GM12878 (cell line): ENCODE results near the gene BLOC1S5. TPM values are rescaled to one million over a fixed set of nuclear protein-coding genes. Genes with fewer than 3 reads are reported as not detected.

Experiments used
- ATAC-seq: fragments of 200-7000 bp; cut with Tn5 transposase; 3 replicates; pipeline ENCODE4 v1.9.1; 2020; ENCODE audit warnings: mild to moderate bottlenecking, moderate library complexity
- BruUV-seq: library from RNA; stranded (reverse); fragments of 400-500 nt; replicated peaks from 2 replicates; lab custom pipeline; 2021; lab: Mats Ljungman, UMichigan
- CTCF ChIA-PET: fragments of 300-600 bp; sonication (Branson Sonifier 250); formaldehyde crosslinking; extraction: SDS; loops from one replicate; lab custom pipeline; 2021; ENCODE audit warnings: inconsistent platforms; lab: Yijun Ruan, JAX
- POLR2A ChIA-PET: fragments of 350-600 bp; formaldehyde crosslinking; extraction: SDS; loops from one replicate; lab custom pipeline; 2021; ENCODE audit warnings: inconsistent platforms; lab: Charles Lee
- RAD21 ChIA-PET: fragments of 300-600 bp; sonication (Branson Sonifier 250); formaldehyde crosslinking; loops from one replicate; lab custom pipeline; 2023; ENCODE audit warnings: antibody characterized with exemption; ENCODE audit not compliant: unreplicated experiment; lab: Charles Lee
- SMC1A ChIA-PET: fragments of 300-600 bp; sonication (Branson Sonifier 250); formaldehyde crosslinking; loops from one replicate; lab custom pipeline; 2023; ENCODE audit not compliant: unreplicated experiment, uncharacterized antibody; lab: Charles Lee
- DNase-seq: peaks from one replicate; pipeline ENCODE4 v3.0.0-alpha.2; 2011; ENCODE audit warnings: low read depth, low spot score
- FAIRE-seq: peaks from 3 replicates; lab custom pipeline; 2011; peaks lifted over from hg19 to GRCh38; lab: Jason Lieb, UNC
- H2AFZ ChIP-seq: 2 replicates; pipeline ENCODE4 v1.6.0; 2011; ENCODE audit warnings: low read depth, low read length, control low read depth; ENCODE audit not compliant: control insufficient read depth
- H3K27ac ChIP-seq: 2 replicates; pipeline ENCODE4 v1.5.1; 2011; ENCODE audit warnings: control low read depth; ENCODE audit not compliant: control insufficient read depth, insufficient read depth
- H3K27me3 ChIP-seq, 2 experiments: replicated peaks in 1 of 2; 2 replicates each; pipeline versions ENCODE4 v1.6.0 to v1.6.1; 2011; ENCODE audit warnings: low read length in 1 of 2; ENCODE audit not compliant: control insufficient read depth in 2 of 2, insufficient read depth in 2 of 2
- H3K36me3 ChIP-seq, 2 experiments: 2 replicates each; pipeline ENCODE4 v1.5.1; 2011; ENCODE audit warnings: low read length in 1 of 2; ENCODE audit not compliant: control insufficient read depth in 2 of 2, insufficient read depth in 2 of 2
- H3K4me1 ChIP-seq: 2 replicates; pipeline ENCODE4 v1.6.1; 2011; ENCODE audit warnings: mild to moderate bottlenecking, low read length, moderate library complexity, mixed read lengths; ENCODE audit not compliant: control insufficient read depth, insufficient read depth
- H3K4me2 ChIP-seq: 2 replicates; pipeline ENCODE4 v1.6.0; 2011; ENCODE audit warnings: control low read depth; ENCODE audit not compliant: control insufficient read depth, insufficient read depth
- H3K4me3 ChIP-seq: fragments of 200-600 bp; sonication (generic); 2 replicates; pipeline ENCODE4 v1.5.1; 2016
- H3K79me2 ChIP-seq: 2 replicates; pipeline ENCODE4 v1.6.0; 2011; ENCODE audit warnings: low read length; ENCODE audit not compliant: control insufficient read depth, insufficient read depth
- H3K9ac ChIP-seq: 2 replicates; pipeline ENCODE4 v1.8.0; 2011; ENCODE audit warnings: low read length, control low read depth, mixed read lengths; ENCODE audit not compliant: control insufficient read depth, insufficient read depth
- H3K9me3 ChIP-seq: replicated peaks from 3 replicates; pipeline ENCODE4 v1.5.1; 2011; ENCODE audit warnings: mild to moderate bottlenecking, low read length; ENCODE audit not compliant: control insufficient read depth, insufficient read depth
- H4K20me1 ChIP-seq: 2 replicates; pipeline ENCODE4 v1.6.0; 2011; ENCODE audit not compliant: control insufficient read depth, insufficient read depth
- BMI1 ChIP-seq: fragments of 450-650 bp; IDR thresholded peaks from 2 replicates; pipeline ENCODE4 v1.6.1; 2016; ENCODE audit warnings: mild to moderate bottlenecking, moderate library complexity, borderline replicate concordance
- CBX3 ChIP-seq: fragments of 200-600 bp; sonication (generic); IDR thresholded peaks from 2 replicates; pipeline ENCODE4 v1.6.1; 2016; ENCODE audit warnings: low read depth, borderline replicate concordance
- CEBPB ChIP-seq, 2 experiments: fragments of 150-350 bp in 1 of 2; IDR thresholded peaks; 2 replicates each; pipeline ENCODE4 v1.6.1; 2012 to 2014; ENCODE audit warnings: low read depth in 2 of 2, low read length in 2 of 2, borderline replicate concordance in 1 of 2, inconsistent platforms in 1 of 2
- EED ChIP-seq: sonication (generic); IDR thresholded peaks from 2 replicates; pipeline ENCODE4 v1.6.1; 2016; ENCODE audit warnings: antibody characterized with exemption, low read depth
- IKZF2 ChIP-seq, 2 experiments: fragments of 450-650 bp; IDR thresholded peaks; 2 replicates each; pipeline ENCODE4 v1.6.1; 2017; ENCODE audit warnings: mild to moderate bottlenecking in 2 of 2, moderate library complexity in 2 of 2
- JUND ChIP-seq: IDR thresholded peaks from 2 replicates; pipeline ENCODE4 v1.6.1; 2012; ENCODE audit warnings: low read depth, mild to moderate bottlenecking, low read length, improper control_type of control experiment, moderate library complexity
- LARP7 ChIP-seq: fragments of 450-650 bp; IDR thresholded peaks from 2 replicates; pipeline ENCODE4 v1.6.1; 2017; ENCODE audit warnings: mild to moderate bottlenecking
- MEF2B ChIP-seq: fragments of 450-650 bp; IDR thresholded peaks from 2 replicates; pipeline ENCODE4 v1.6.1; 2018; ENCODE audit warnings: mild to moderate bottlenecking, moderate library complexity; ENCODE audit not compliant: partially characterized antibody, poor library complexity, severe bottlenecking
- MXI1 ChIP-seq: fragments of 150-350 bp; IDR thresholded peaks from 2 replicates; pipeline ENCODE4 v1.6.1; 2011; ENCODE audit warnings: low read depth, mild to moderate bottlenecking, inconsistent platforms, low read length, improper control_type of control experiment
- MYC ChIP-seq: IDR thresholded peaks from 2 replicates; pipeline ENCODE4 v1.6.1; 2011; ENCODE audit warnings: mild to moderate bottlenecking, low read length, moderate library complexity, inconsistent platforms; ENCODE audit not compliant: insufficient read depth, insufficient replicate concordance, insufficient read length, severe bottlenecking
- POLR2A ChIP-seq: IDR thresholded peaks from 2 replicates; pipeline ENCODE4 v1.6.1; 2011; ENCODE audit warnings: low read depth, mild to moderate bottlenecking, low read length
- POLR2AphosphoS2 ChIP-seq: IDR thresholded peaks from 2 replicates; pipeline ENCODE4 v1.6.1; 2011; ENCODE audit warnings: low read depth, mild to moderate bottlenecking, low read length, improper control_type of control experiment, moderate library complexity
- SPI1 ChIP-seq: IDR thresholded peaks from 2 replicates; pipeline ENCODE4 v1.6.1; 2011; ENCODE audit warnings: low read depth, mild to moderate bottlenecking, low read length, moderate library complexity, borderline replicate concordance; ENCODE audit not compliant: insufficient read depth
- TBL1XR1 ChIP-seq: IDR thresholded peaks from 2 replicates; pipeline ENCODE4 v1.6.1; 2012; ENCODE audit warnings: low read depth, low read length, improper control_type of control experiment
- ZNF24 ChIP-seq: fragments of 450-650 bp; IDR thresholded peaks from 2 replicates; pipeline ENCODE4 v1.6.1; 2017; ENCODE audit warnings: antibody characterized with exemption, mild to moderate bottlenecking
- ZNF622 ChIP-seq: fragments of 450-650 bp; IDR thresholded peaks from 2 replicates; pipeline ENCODE4 v1.6.1; 2017; ENCODE audit warnings: mild to moderate bottlenecking, inconsistent platforms
- whole genome bisulfite sequencing: methylation state at CpG from one replicate; pipeline ENCODE4 v1.1.6; 2016; ENCODE audit warnings: low lambda C conversion rate; ENCODE audit not compliant: insufficient replicate concordance, insufficient coverage; ENCODE audit errors: missing lambda C conversion rate; 5-methylcytosine and 5-hydroxymethylcytosine counted together
- in situ Hi-C: fragments of 300-500 bp; cut with MboI; formaldehyde crosslinking; loops from 9 replicates; pipeline ENCODE4 v1.14.3; 2018; ENCODE audit warnings: mixed read lengths
- intact Hi-C: fragments of 100-400 bp; cut with micrococcal nuclease; formaldehyde crosslinking; loops from one replicate; pipeline ENCODE4 v1.14.2; 2022; ENCODE audit not compliant: unreplicated experiment
- polyA plus RNA-seq, 11 experiments: library from polyadenylated mRNA; depleted of rRNA in 4 of 11; unstranded in 6 of 11; stranded (reverse) in 5 of 11; fragments of >200 nt; fragmentation: Nextera tagmentation in 4 of 11; fragmentation: Illumina TruSeq in 1 of 11; extraction: Ambion mirVana in 4 of 11; extraction: Trizol in 1 of 11; gene quantifications; 1 replicate in 1 of 11; 2 replicates in 10 of 11; pipeline versions ENCODE4 v1.2.1 to v1.2.3, GENCODE V29; 2011 to 2016; ENCODE audit warnings: inconsistent platforms in 2 of 11, missing spikeins in 2 of 11, low read depth in 1 of 11
- total RNA-seq, 4 experiments: library from RNA; depleted of rRNA in 3 of 4; stranded (reverse); fragments of >200 nt in 3 of 4; fragmentation: Illumina TruSeq in 1 of 4; extraction: Trizol in 1 of 4; gene quantifications; 2 replicates each; pipeline versions ENCODE4 v1.2.1 to v1.2.3, GENCODE V29; 2013 to 2021
- TF ChIP-seq, protein P1 (sequence below): fragments of 450-650 bp; IDR thresholded peaks from 2 replicates; pipeline ENCODE4 v1.6.1; 2017; ENCODE audit warnings: mild to moderate bottlenecking

The BLOC1S5 gene
- total and polyA plus RNA-seq, 10 of the 15 experiments (the other 5 are each of a cell fraction or from before 2014, with no cell fraction given), result 4.3 to 22.2 (median 16.1) TPM

DNA sequence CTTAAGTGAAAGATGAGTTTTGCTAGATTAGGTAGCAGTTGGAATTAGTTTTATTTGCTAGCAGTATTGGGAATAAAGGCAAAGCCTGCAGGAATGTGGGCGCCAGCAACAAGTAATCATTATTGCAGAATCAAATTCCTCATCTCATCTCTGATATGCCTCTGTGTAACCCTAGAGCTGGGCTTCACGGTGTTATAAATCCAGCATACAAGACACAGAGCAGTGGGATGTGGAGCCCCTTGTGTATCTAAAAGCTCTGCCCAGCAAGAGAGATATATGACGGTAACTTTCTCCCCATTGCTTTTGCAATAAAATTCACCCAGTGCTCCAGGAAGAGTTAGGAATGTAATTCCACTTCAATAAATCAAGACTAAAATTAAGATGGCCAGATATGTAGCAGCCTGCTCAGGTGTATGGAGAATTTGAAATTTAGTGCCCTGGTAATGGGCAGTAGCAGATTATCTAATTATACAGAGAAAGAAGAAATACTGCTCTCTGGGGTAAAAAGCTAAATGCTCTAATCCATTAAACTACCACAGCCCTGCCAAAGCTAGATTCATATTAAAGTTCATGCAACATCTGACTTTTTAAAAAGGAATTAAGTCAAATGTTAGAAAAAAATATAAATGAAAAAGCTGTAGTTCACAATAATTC, 5.6 kb upstream of the BLOC1S5 start:
- Histone ChIP-seq H3K9me3 (no peaks in the 10 kb centered on the region), H4K20me1 (no peaks in the 10 kb centered on the region), H3K9ac (no peak overlapping the region), H3K4me1 (peaks cover 17% of the 10 kb centered on the region), H3K4me3 (no peak overlapping the region), H3K36me3 (no peaks in the 10 kb centered on the region), H2AFZ (no peak overlapping the region), H3K79me2 (no peaks in the 10 kb centered on the region), H3K27me3 (no peaks in the 10 kb centered on the region), H3K4me2 (no peak overlapping the region), H3K27ac (no peak overlapping the region)
- TF ChIP-seq JUND (no peak), MXI1 (no peak), SPI1 (no peak), IKZF2 (IDR thresholded peaks at IDR 0.05) (no peak), ZNF24 (no peak), MEF2B (no peak), CBX3 (no peak), BMI1 (no peak), ZNF622 (no peak), POLR2AphosphoS2 (no peak), POLR2A (no peak), EED (no peak), LARP7 (no peak), CEBPB (IDR thresholded peaks at IDR 0.05; ENCODE audit: borderline replicate concordance in 1 of 2, low read depth in 2 of 2, low read length in 2 of 2) (no peak), TBL1XR1 (no peak), MYC (no peak)
- TF ChIP-seq, protein P1, sequence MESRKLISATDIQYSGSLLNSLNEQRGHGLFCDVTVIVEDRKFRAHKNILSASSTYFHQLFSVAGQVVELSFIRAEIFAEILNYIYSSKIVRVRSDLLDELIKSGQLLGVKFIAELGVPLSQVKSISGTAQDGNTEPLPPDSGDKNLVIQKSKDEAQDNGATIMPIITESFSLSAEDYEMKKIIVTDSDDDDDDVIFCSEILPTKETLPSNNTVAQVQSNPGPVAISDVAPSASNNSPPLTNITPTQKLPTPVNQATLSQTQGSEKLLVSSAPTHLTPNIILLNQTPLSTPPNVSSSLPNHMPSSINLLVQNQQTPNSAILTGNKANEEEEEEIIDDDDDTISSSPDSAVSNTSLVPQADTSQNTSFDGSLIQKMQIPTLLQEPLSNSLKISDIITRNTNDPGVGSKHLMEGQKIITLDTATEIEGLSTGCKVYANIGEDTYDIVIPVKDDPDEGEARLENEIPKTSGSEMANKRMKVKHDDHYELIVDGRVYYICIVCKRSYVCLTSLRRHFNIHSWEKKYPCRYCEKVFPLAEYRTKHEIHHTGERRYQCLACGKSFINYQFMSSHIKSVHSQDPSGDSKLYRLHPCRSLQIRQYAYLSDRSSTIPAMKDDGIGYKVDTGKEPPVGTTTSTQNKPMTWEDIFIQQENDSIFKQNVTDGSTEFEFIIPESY, result no peak
- FAIRE-seq, result no peak
- ChIA-PET SMC1A (interaction anchor here (1.0 kb wide), 1 partner anchor 9 kb away, joined by 3 read pairs; no protein-coding TSS in a partner anchor), RAD21 (interaction anchor here (1.3 kb wide), 1 partner anchor 10 kb away, joined by 3 read pairs; no protein-coding TSS in a partner anchor), CTCF (interaction anchor here (0.8 to 1.0 kb wide), 2 partner anchors 10 to 148 kb away, joined by 3 read pairs; no protein-coding TSS in a partner anchor), POLR2A (interaction anchor here (0.6 kb wide), 1 partner anchor 30 kb away, joined by 3 read pairs; no protein-coding TSS in a partner anchor)
- intact Hi-C loops (no loop called here), in situ Hi-C loops (no loop called here)
- DNase-seq, result no peak
- no peak for ATAC-seq
- BruUV-seq, result no TSS peak
- WGBS, result 94% methylated on average over 3 of the region's 3 CpGs
